Measurements from ENCODE around the gene MMP20.

DNA sequence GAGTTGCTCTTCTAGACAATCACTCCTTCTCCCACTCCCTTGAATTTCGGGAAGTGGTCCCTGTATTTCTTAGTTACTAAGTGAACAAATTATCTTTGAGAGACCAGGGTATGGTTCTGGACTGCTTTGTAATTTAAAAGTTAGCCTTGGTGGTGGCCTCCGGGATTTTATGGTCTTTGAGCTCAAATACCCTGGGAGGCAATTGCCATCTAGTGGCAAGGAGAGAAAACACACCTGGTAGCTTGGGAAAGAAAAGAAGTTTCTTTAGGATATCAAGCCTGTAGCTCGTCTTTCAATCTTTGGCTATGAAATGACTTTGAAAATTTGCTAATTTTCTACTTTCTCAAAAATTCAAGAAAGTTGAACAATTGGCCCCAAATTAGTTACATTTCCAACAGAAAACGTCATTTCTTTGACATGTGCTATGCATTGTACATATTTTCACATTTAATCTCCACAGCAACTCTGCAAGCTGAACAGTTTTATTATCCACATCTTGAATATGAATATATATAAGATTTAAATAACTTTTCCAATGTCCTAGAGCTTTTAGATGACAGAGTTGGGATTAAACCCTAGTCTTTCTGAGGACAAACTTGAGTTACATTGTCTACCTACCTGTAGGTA, 41.3 kb upstream of the MMP20 start:
- TF ChIP-seq, protein P1, sequence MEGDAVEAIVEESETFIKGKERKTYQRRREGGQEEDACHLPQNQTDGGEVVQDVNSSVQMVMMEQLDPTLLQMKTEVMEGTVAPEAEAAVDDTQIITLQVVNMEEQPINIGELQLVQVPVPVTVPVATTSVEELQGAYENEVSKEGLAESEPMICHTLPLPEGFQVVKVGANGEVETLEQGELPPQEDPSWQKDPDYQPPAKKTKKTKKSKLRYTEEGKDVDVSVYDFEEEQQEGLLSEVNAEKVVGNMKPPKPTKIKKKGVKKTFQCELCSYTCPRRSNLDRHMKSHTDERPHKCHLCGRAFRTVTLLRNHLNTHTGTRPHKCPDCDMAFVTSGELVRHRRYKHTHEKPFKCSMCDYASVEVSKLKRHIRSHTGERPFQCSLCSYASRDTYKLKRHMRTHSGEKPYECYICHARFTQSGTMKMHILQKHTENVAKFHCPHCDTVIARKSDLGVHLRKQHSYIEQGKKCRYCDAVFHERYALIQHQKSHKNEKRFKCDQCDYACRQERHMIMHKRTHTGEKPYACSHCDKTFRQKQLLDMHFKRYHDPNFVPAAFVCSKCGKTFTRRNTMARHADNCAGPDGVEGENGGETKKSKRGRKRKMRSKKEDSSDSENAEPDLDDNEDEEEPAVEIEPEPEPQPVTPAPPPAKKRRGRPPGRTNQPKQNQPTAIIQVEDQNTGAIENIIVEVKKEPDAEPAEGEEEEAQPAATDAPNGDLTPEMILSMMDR (IDR thresholded peaks at IDR 0.05; ENCODE audit: insufficient read depth, low read depth, low read length): peak; percentile 90
- TF ChIP-seq EZH2 (IDR thresholded peaks at IDR 0.05; ENCODE audit: insufficient read depth, low read length): no peak

Data from astrocyte (in vitro differentiated cells and primary cell).